Loucy (cell line): ENCODE measurements around the gene BLTP3B.

ENCODE experiments used
- EZH2phosphoT487 ChIP-seq: fragments of 200-600 bp; IDR thresholded peaks from 2 replicates; pipeline ENCODE4 v1.6.1; 2018; ENCODE audit warnings: antibody characterized with exemption, mild to moderate bottlenecking, moderate library complexity, borderline replicate concordance
- TF ChIP-seq, protein P1 (sequence below): fragments of 200-600 bp; sonication (generic); conservative IDR thresholded peaks from 2 replicates; pipeline ENCODE4 v1.5.1; 2014; ENCODE audit warnings: mild to moderate bottlenecking, antibody characterized with exemption, low read length

DNA sequence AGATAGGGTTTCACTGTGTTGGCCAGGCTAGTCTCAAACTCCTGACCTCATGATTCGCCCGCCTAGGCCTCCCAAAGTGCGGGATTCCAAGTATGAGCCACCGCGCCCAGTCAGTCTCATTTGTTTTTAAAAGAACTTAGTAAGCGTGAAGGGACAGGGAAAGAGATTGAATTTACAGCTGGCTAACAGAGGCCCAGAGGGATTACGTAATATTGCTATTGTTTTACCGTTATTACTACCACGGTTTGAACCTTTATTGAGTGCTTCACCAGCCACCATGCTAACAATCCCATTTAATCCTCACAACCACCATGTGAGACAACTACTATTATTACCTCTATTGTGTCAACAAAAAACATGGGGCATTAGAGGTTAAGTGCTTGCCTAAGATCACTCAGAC is 26.7 kb upstream of the BLTP3B start:
- TF ChIP-seq, protein P1, sequence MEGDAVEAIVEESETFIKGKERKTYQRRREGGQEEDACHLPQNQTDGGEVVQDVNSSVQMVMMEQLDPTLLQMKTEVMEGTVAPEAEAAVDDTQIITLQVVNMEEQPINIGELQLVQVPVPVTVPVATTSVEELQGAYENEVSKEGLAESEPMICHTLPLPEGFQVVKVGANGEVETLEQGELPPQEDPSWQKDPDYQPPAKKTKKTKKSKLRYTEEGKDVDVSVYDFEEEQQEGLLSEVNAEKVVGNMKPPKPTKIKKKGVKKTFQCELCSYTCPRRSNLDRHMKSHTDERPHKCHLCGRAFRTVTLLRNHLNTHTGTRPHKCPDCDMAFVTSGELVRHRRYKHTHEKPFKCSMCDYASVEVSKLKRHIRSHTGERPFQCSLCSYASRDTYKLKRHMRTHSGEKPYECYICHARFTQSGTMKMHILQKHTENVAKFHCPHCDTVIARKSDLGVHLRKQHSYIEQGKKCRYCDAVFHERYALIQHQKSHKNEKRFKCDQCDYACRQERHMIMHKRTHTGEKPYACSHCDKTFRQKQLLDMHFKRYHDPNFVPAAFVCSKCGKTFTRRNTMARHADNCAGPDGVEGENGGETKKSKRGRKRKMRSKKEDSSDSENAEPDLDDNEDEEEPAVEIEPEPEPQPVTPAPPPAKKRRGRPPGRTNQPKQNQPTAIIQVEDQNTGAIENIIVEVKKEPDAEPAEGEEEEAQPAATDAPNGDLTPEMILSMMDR, result no peak
- TF ChIP-seq EZH2phosphoT487, result no peak
